ENCODE results near the gene PXDN.
"Not testable (repeated sequence)": the region's sequence is repeated elsewhere in the genome, so short reads cannot be mapped to it uniquely, and the experiment has no call there.

PXDN gene

GRCh38 chr2:1727101-1727771, 17.1 kb downstream of the PXDN start:
- H3K9me3 ChIP-seq (ENCODE audit: control extremely low read depth in 1 of 5, control insufficient read depth in 4 of 5, insufficient read depth in 2 of 5, low read depth in 1 of 5, low read length in 4 of 5): no peaks in the 10 kb centered on the region
- H3K4me1 ChIP-seq (ENCODE audit: control extremely low read depth in 1 of 4, control insufficient read depth in 4 of 4, insufficient read depth in 4 of 4, low read length in 3 of 4): peaks cover 0 to 7% (median 0%) of the 10 kb centered on the region in 4 experiments
- no peaks in the 10 kb centered on the region for H3K36me3 ChIP-seq (ENCODE audit: control insufficient read depth in 4 of 4, insufficient read depth in 4 of 4, low read length in 3 of 4)
- no peak for DNase-seq
- H3K4me3 ChIP-seq (ENCODE audit: control insufficient read depth in 1 of 7, extremely low read depth in 1 of 7, insufficient read depth in 4 of 7, low read depth in 2 of 7, low read length in 6 of 7): no peak overlapping the region
- POLR2A ChIA-PET: no interaction called here
- CTCF ChIA-PET: interaction anchor here (1.7 kb wide), 1 partner anchor 10 kb away, joined by 3 read pairs; no protein-coding TSS in a partner anchor
- 94% methylated on average over 19 of the region's 22 CpGs for WGBS (ENCODE audit: insufficient coverage)
- H3K27me3 ChIP-seq (replicated peaks in 2 of 5; ENCODE audit: control insufficient read depth in 4 of 5, insufficient read depth in 5 of 5, low read length in 4 of 5): no peaks in the 10 kb centered on the region
- no peak overlapping the region for H3K27ac ChIP-seq (ENCODE audit: insufficient read depth in 1 of 2, low read depth in 1 of 2, low read length in 2 of 2, poor library complexity in 1 of 2, severe bottlenecking in 2 of 2)

- ChIA-PET POLR2A (no interaction called here), CTCF (interaction anchor here (1.7 kb wide), 1 partner anchor 9 kb away, joined by 3 read pairs; no protein-coding TSS in a partner anchor)
- DNase-seq: no peak
- Histone ChIP-seq H3K9me3 (ENCODE audit: control extremely low read depth in 1 of 5, control insufficient read depth in 4 of 5, insufficient read depth in 2 of 5, low read depth in 1 of 5, low read length in 4 of 5) (no peaks in the 10 kb centered on the region), H3K36me3 (ENCODE audit: control insufficient read depth in 4 of 4, insufficient read depth in 4 of 4, low read length in 3 of 4) (no peaks in the 10 kb centered on the region), H3K4me1 (ENCODE audit: control extremely low read depth in 1 of 4, control insufficient read depth in 4 of 4, insufficient read depth in 4 of 4, low read length in 3 of 4) (peaks cover 0 to 7% (median 0%) of the 10 kb centered on the region in 4 experiments), H3K4me3 (ENCODE audit: control insufficient read depth in 1 of 7, extremely low read depth in 1 of 7, insufficient read depth in 4 of 7, low read depth in 2 of 7, low read length in 6 of 7) (no peak overlapping the region), H3K27me3 (replicated peaks in 2 of 5; ENCODE audit: control insufficient read depth in 4 of 5, insufficient read depth in 5 of 5, low read length in 4 of 5) (no peaks in the 10 kb centered on the region), H3K27ac (ENCODE audit: insufficient read depth in 1 of 2, low read depth in 1 of 2, low read length in 2 of 2, poor library complexity in 1 of 2, severe bottlenecking in 2 of 2) (no peak overlapping the region)
- WGBS (ENCODE audit: insufficient coverage): 82% methylated on average over 2 of the region's 3 CpGs
Measured at GRCh38 chr2:1726558-1726957, 17.8 kb downstream of the PXDN start.

GRCh38 chr2:1724351-1724750, 20.0 kb downstream of the PXDN start:
- POLR2A ChIA-PET: not testable (repeated sequence)

DNA sequence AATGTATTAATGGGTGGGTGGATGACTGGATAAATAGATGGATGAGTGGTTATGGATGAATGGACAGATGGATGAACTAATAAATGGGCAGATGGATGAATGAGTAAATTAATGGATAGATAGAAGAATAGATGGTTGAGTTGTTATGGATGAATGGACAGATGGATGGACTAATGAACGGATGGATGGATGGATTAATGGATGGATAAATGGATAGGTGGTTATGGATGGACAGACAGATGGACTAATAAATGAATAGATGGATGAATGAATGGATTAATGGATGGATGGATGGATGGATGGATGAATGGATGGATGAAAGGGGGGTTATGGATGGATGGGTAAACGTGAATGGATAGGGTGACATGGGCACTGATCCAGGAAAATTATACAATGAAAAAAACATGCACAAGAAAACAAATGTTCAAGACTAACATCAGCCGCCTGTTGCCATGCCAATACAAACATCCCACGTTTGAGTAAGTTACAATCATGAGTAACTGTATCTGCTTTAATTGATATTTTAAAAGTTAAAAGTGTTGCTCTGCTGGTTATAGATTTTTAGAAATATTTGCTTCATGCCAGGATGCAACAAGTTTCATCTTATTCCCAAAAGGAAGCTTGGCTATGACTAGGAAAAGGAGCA, 20.8 kb downstream of the PXDN start:
- Histone ChIP-seq H3K9me3 (ENCODE audit: control extremely low read depth in 1 of 5, control insufficient read depth in 4 of 5, insufficient read depth in 2 of 5, low read depth in 1 of 5, low read length in 4 of 5) (no peaks in the 10 kb centered on the region), H3K27me3 (replicated peaks in 2 of 5; ENCODE audit: control insufficient read depth in 4 of 5, insufficient read depth in 5 of 5, low read length in 4 of 5) (peaks cover 0 to 3% (median 0%) of the 10 kb centered on the region in 5 experiments), H3K36me3 (ENCODE audit: control insufficient read depth in 4 of 4, insufficient read depth in 4 of 4, low read length in 3 of 4) (no peaks in the 10 kb centered on the region), H3K4me3 (ENCODE audit: control insufficient read depth in 1 of 7, extremely low read depth in 1 of 7, insufficient read depth in 4 of 7, low read depth in 2 of 7, low read length in 6 of 7) (no peak overlapping the region), H3K27ac (ENCODE audit: insufficient read depth in 1 of 2, low read depth in 1 of 2, low read length in 2 of 2, poor library complexity in 1 of 2, severe bottlenecking in 2 of 2) (no peak overlapping the region), H3K4me1 (ENCODE audit: control extremely low read depth in 1 of 4, control insufficient read depth in 4 of 4, insufficient read depth in 4 of 4, low read length in 3 of 4) (peaks cover 0 to 3% (median 0%) of the 10 kb centered on the region in 4 experiments)
- 100% methylated on average over 1 of the region's 4 CpGs for WGBS (ENCODE audit: insufficient coverage)
- POLR2A ChIA-PET: no interaction called here
- CTCF ChIA-PET: no interaction called here
- DNase-seq: no peak

More at GRCh38 chr2:1724351-1724750, 20.0 kb downstream of the PXDN start:
- H3K4me3 ChIP-seq (ENCODE audit: control insufficient read depth in 1 of 7, extremely low read depth in 1 of 7, insufficient read depth in 4 of 7, low read depth in 2 of 7, low read length in 6 of 7); DNase-seq; H3K27ac ChIP-seq (ENCODE audit: insufficient read depth in 1 of 2, low read depth in 1 of 2, low read length in 2 of 2, poor library complexity in 1 of 2, severe bottlenecking in 2 of 2); H3K4me1 ChIP-seq (ENCODE audit: control extremely low read depth in 1 of 4, control insufficient read depth in 4 of 4, insufficient read depth in 4 of 4, low read length in 3 of 4); H3K27me3 ChIP-seq (replicated peaks in 2 of 5; ENCODE audit: control insufficient read depth in 4 of 5, insufficient read depth in 5 of 5, low read length in 4 of 5); CTCF ChIA-PET; H3K36me3 ChIP-seq (ENCODE audit: control insufficient read depth in 4 of 4, insufficient read depth in 4 of 4, low read length in 3 of 4); H3K9me3 ChIP-seq (ENCODE audit: control extremely low read depth in 1 of 5, control insufficient read depth in 4 of 5, insufficient read depth in 2 of 5, low read depth in 1 of 5, low read length in 4 of 5): not testable (repeated sequence)
- WGBS (ENCODE audit: insufficient coverage): 100% methylated on average over 1 of the region's 2 CpGs

DNA sequence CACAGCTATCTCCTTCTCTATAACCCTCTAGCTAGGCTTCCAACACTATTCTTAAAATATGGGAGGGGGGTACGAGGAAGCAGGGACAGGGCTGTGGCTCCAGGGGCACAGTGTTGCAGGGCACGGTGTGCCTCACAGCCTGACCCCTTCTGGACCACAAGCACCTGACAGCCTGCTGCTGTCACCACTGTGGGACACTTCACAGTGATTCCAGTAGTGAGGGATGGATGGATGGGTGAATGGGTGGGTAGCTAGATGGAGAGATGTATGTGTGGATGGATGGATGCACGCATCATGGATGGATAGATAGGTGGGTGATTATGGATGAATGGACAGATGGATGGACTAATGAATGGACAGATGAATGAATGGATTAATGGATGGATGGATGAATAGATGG, 21.6 kb downstream of the PXDN start:
- DNase-seq: no peak
- 100% methylated on average over 3 of the region's 3 CpGs for WGBS (ENCODE audit: insufficient coverage)
- no peak overlapping the region for H3K27ac ChIP-seq (ENCODE audit: insufficient read depth in 1 of 2, low read depth in 1 of 2, low read length in 2 of 2, poor library complexity in 1 of 2, severe bottlenecking in 2 of 2)
- no peak overlapping the region for H3K4me3 ChIP-seq (ENCODE audit: control insufficient read depth in 1 of 7, extremely low read depth in 1 of 7, insufficient read depth in 4 of 7, low read depth in 2 of 7, low read length in 6 of 7)
- peaks cover 0 to 3% (median 0%) of the 10 kb centered on the region in 5 experiments for H3K27me3 ChIP-seq (replicated peaks in 2 of 5; ENCODE audit: control insufficient read depth in 4 of 5, insufficient read depth in 5 of 5, low read length in 4 of 5)
- H3K4me1 ChIP-seq (ENCODE audit: control extremely low read depth in 1 of 4, control insufficient read depth in 4 of 4, insufficient read depth in 4 of 4, low read length in 3 of 4): peaks cover 0 to 3% (median 0%) of the 10 kb centered on the region in 4 experiments
- ChIA-PET POLR2A (no interaction called here), CTCF (interaction anchor here (0.7 kb wide), 1 partner anchor 9 kb away, joined by 3 read pairs; no protein-coding TSS in a partner anchor)
- H3K36me3 ChIP-seq (ENCODE audit: control insufficient read depth in 4 of 4, insufficient read depth in 4 of 4, low read length in 3 of 4): no peaks in the 10 kb centered on the region
- no peaks in the 10 kb centered on the region for H3K9me3 ChIP-seq (ENCODE audit: control extremely low read depth in 1 of 5, control insufficient read depth in 4 of 5, insufficient read depth in 2 of 5, low read depth in 1 of 5, low read length in 4 of 5)

- peak in 2 of 3 donors; percentile 52 to 53 for DNase-seq
- H3K4me3 ChIP-seq (ENCODE audit: control insufficient read depth in 1 of 7, extremely low read depth in 1 of 7, insufficient read depth in 4 of 7, low read depth in 2 of 7, low read length in 6 of 7): no peak overlapping the region
- H3K9me3 ChIP-seq (ENCODE audit: control extremely low read depth in 1 of 5, control insufficient read depth in 4 of 5, insufficient read depth in 2 of 5, low read depth in 1 of 5, low read length in 4 of 5): no peaks in the 10 kb centered on the region
- 96% methylated on average over 8 of the region's 16 CpGs for WGBS (ENCODE audit: insufficient coverage)
- no peaks in the 10 kb centered on the region for H3K36me3 ChIP-seq (ENCODE audit: control insufficient read depth in 4 of 4, insufficient read depth in 4 of 4, low read length in 3 of 4)
- peaks cover 0 to 3% (median 0%) of the 10 kb centered on the region in 5 experiments for H3K27me3 ChIP-seq (replicated peaks in 2 of 5; ENCODE audit: control insufficient read depth in 4 of 5, insufficient read depth in 5 of 5, low read length in 4 of 5)
- ChIA-PET CTCF (interaction anchor here (0.7 to 1.6 kb wide), 2 partner anchors 9 to 14 kb away, joined by 3 to 4 read pairs; no protein-coding TSS in a partner anchor), POLR2A (interaction anchor here (0.7 kb wide), 1 partner anchor 23 kb away, joined by 3 read pairs; no protein-coding TSS in a partner anchor)
- H3K4me1 ChIP-seq (ENCODE audit: control extremely low read depth in 1 of 4, control insufficient read depth in 4 of 4, insufficient read depth in 4 of 4, low read length in 3 of 4): peaks cover 0 to 3% (median 0%) of the 10 kb centered on the region in 4 experiments
- no peak overlapping the region for H3K27ac ChIP-seq (ENCODE audit: insufficient read depth in 1 of 2, low read depth in 1 of 2, low read length in 2 of 2, poor library complexity in 1 of 2, severe bottlenecking in 2 of 2)
Measured at GRCh38 chr2:1721706-1722646, 22.3 kb downstream of the PXDN start.

All from common myeloid progenitor, CD34-positive (primary cell).